ENCODE measurements around the gene TPD52L1.

TPD52L1 gene

GRCh38 chr6:125110056-125110455 is 43.5 kb upstream of the TPD52L1 start:
- Histone ChIP-seq H3K4ac (ENCODE audit: low read depth in 1 of 2, low read length in 2 of 2) (no peak overlapping the region), H3K4me1 (ENCODE audit: control insufficient read depth, insufficient read depth, low read depth, low read length) (no peaks in the 10 kb centered on the region), H3K18ac (ENCODE audit: low read depth in 1 of 2, low read length in 2 of 2) (no peak overlapping the region), H3K27ac (ENCODE audit: low read length, poor library complexity, severe bottlenecking) (no peak overlapping the region), H3K9ac (ENCODE audit: low read length) (no peak overlapping the region), H2BK120ac (ENCODE audit: low read depth, low read length) (no peak overlapping the region), H4K91ac (ENCODE audit: low read length) (no peak overlapping the region), H3K14ac (ENCODE audit: low read length in 2 of 2) (no peak overlapping the region), H3K27me3 (ENCODE audit: control insufficient read depth in 1 of 2, insufficient read depth in 1 of 2, low read length in 2 of 2) (no peaks in the 10 kb centered on the region), H4K8ac (ENCODE audit: low read length) (no peak overlapping the region), H3K9me3 (ENCODE audit: control insufficient read depth, low read length) (peaks cover 37% of the 10 kb centered on the region), H3K23ac (ENCODE audit: low read length in 2 of 2) (no peak overlapping the region), H2AFZ (ENCODE audit: low read depth, low read length) (no peak overlapping the region), H2BK12ac (ENCODE audit: low read length in 2 of 2) (no peak overlapping the region), H3K4me2 (ENCODE audit: low read length, poor library complexity, severe bottlenecking) (no peak overlapping the region), H3K36me3 (ENCODE audit: control insufficient read depth in 1 of 2, insufficient read depth in 2 of 2, low read depth in 1 of 2, low read length in 2 of 2) (no peaks in the 10 kb centered on the region), H3K79me1 (replicated peaks; ENCODE audit: low read length, poor library complexity, severe bottlenecking) (no peaks in the 10 kb centered on the region), H3K4me3 (ENCODE audit: insufficient read depth in 1 of 2, low read depth in 1 of 2, low read length in 2 of 2) (no peak overlapping the region), H2BK15ac (ENCODE audit: low read depth, poor library complexity, severe bottlenecking) (no peak overlapping the region), H2BK5ac (ENCODE audit: low read depth, low read length, poor library complexity, severe bottlenecking) (no peak overlapping the region), H2AK5ac (ENCODE audit: low read length, severe bottlenecking) (no peak overlapping the region)
- WGBS, result no CpG with 5 or more reads among the region's 1 CpG
- DNase-seq, result no peak

DNA sequence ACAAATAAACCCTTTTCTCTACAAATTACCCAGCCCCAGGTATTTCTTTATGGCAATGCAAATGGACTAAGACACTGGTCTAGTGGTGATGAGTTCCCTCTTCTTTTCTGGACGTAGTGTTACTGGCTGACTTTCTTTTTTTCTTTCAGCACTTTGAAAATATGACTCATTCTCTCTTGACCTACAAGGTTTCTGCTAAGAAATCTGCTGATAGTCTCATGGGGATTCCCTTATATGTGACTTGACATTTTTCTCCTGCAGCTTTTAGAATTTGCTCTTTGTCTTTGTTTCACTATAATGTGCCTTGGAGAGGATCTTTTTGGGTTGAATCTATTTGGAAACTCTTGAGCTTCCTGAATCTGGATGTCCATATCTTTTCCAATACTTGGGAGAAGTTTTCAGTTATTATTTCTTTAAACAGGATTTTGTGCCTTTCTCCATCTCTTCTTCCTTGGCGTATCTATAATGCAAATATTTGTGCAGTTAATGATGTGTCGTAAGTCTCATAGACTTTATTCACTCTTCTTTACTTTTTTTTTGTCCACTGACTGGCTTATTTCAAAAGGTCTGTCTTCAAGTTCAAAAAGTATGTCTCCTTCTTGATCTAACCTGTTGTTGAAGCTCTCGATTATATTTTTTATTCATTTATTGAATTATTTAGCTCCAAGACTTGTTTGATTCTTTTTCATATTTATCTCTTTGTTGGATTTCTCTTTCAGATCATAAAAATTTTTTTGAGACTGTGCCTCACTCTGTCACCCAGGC is 42.2 kb upstream of the TPD52L1 start:
- H2AK5ac ChIP-seq (ENCODE audit: low read length, severe bottlenecking), result no peak overlapping the region
- 60% methylated on average over 1 of the region's 4 CpGs for WGBS
- no peak overlapping the region for H3K4ac ChIP-seq (ENCODE audit: low read depth in 1 of 2, low read length in 2 of 2)
- no peak overlapping the region for H3K18ac ChIP-seq (ENCODE audit: low read depth in 1 of 2, low read length in 2 of 2)
- no peak overlapping the region for H2BK15ac ChIP-seq (ENCODE audit: low read depth, poor library complexity, severe bottlenecking)
- no peaks in the 10 kb centered on the region for H3K36me3 ChIP-seq (ENCODE audit: control insufficient read depth in 1 of 2, insufficient read depth in 2 of 2, low read depth in 1 of 2, low read length in 2 of 2)
- H2BK5ac ChIP-seq (ENCODE audit: low read depth, low read length, poor library complexity, severe bottlenecking), result no peak overlapping the region
- no peak overlapping the region for H2BK12ac ChIP-seq (ENCODE audit: low read length in 2 of 2)
- H3K27me3 ChIP-seq (ENCODE audit: control insufficient read depth in 1 of 2, insufficient read depth in 1 of 2, low read length in 2 of 2), result no peaks in the 10 kb centered on the region
- H3K9me3 ChIP-seq (ENCODE audit: control insufficient read depth, low read length), result peaks cover 37% of the 10 kb centered on the region
- H3K9ac ChIP-seq (ENCODE audit: low read length), result no peak overlapping the region
- H3K14ac ChIP-seq (ENCODE audit: low read length in 2 of 2), result no peak overlapping the region
- H3K27ac ChIP-seq (ENCODE audit: low read length, poor library complexity, severe bottlenecking), result no peak overlapping the region
- H3K4me1 ChIP-seq (ENCODE audit: control insufficient read depth, insufficient read depth, low read depth, low read length), result no peaks in the 10 kb centered on the region
- H3K79me1 ChIP-seq (replicated peaks; ENCODE audit: low read length, poor library complexity, severe bottlenecking), result no peaks in the 10 kb centered on the region
- H3K4me2 ChIP-seq (ENCODE audit: low read length, poor library complexity, severe bottlenecking), result no peak overlapping the region
- H4K8ac ChIP-seq (ENCODE audit: low read length), result no peak overlapping the region
- H3K23ac ChIP-seq (ENCODE audit: low read length in 2 of 2), result no peak overlapping the region
- H3K4me3 ChIP-seq (ENCODE audit: insufficient read depth in 1 of 2, low read depth in 1 of 2, low read length in 2 of 2), result peak overlapping the region in 1 of 2 experiments; percentile 25
- H4K91ac ChIP-seq (ENCODE audit: low read length), result no peak overlapping the region
- H2BK120ac ChIP-seq (ENCODE audit: low read depth, low read length), result no peak overlapping the region
- peak; percentile 23 for DNase-seq
- H2AFZ ChIP-seq (ENCODE audit: low read depth, low read length), result no peak overlapping the region

DNA sequence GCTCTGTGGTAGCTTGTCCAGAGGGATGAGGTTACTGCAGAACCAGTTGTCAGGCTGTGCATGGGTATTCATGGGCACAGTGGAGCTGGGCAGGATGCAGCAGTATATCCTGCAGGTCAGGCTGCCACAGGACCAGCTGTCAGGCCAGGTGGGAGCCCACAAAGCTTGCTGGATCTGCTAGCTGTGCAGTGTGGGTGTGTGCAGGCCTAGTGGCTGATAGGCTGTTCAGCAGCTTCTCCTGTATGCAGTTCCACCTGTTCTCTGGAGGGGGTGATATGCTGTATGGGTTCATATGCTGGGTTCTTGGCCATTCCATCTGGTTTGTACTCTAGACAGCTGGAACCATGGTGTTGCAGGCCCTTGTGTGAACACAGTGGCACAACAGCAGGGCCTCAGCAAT is 40.6 kb upstream of the TPD52L1 start:
- no peak overlapping the region for H3K23ac ChIP-seq (ENCODE audit: low read length in 2 of 2)
- no peak overlapping the region for H2BK120ac ChIP-seq (ENCODE audit: low read depth, low read length)
- H3K4ac ChIP-seq (ENCODE audit: low read depth in 1 of 2, low read length in 2 of 2), result no peak overlapping the region
- DNase-seq, result no peak
- H3K18ac ChIP-seq (ENCODE audit: low read depth in 1 of 2, low read length in 2 of 2), result no peak overlapping the region
- H3K4me2 ChIP-seq (ENCODE audit: low read length, poor library complexity, severe bottlenecking), result no peak overlapping the region
- H3K36me3 ChIP-seq (ENCODE audit: control insufficient read depth in 1 of 2, insufficient read depth in 2 of 2, low read depth in 1 of 2, low read length in 2 of 2), result no peaks in the 10 kb centered on the region
- H3K4me1 ChIP-seq (ENCODE audit: control insufficient read depth, insufficient read depth, low read depth, low read length), result no peaks in the 10 kb centered on the region
- no peaks in the 10 kb centered on the region for H3K79me1 ChIP-seq (replicated peaks; ENCODE audit: low read length, poor library complexity, severe bottlenecking)
- no peak overlapping the region for H2AK5ac ChIP-seq (ENCODE audit: low read length, severe bottlenecking)
- no peak overlapping the region for H3K4me3 ChIP-seq (ENCODE audit: insufficient read depth in 1 of 2, low read depth in 1 of 2, low read length in 2 of 2)
- no peak overlapping the region for H4K91ac ChIP-seq (ENCODE audit: low read length)
- peaks cover 37% of the 10 kb centered on the region for H3K9me3 ChIP-seq (ENCODE audit: control insufficient read depth, low read length)
- no peaks in the 10 kb centered on the region for H3K27me3 ChIP-seq (ENCODE audit: control insufficient read depth in 1 of 2, insufficient read depth in 1 of 2, low read length in 2 of 2)
- no peak overlapping the region for H2BK15ac ChIP-seq (ENCODE audit: low read depth, poor library complexity, severe bottlenecking)
- H3K14ac ChIP-seq (ENCODE audit: low read length in 2 of 2), result no peak overlapping the region
- H2BK12ac ChIP-seq (ENCODE audit: low read length in 2 of 2), result no peak overlapping the region
- no peak overlapping the region for H2AFZ ChIP-seq (ENCODE audit: low read depth, low read length)
- no peak overlapping the region for H2BK5ac ChIP-seq (ENCODE audit: low read depth, low read length, poor library complexity, severe bottlenecking)
- H4K8ac ChIP-seq (ENCODE audit: low read length), result no peak overlapping the region
- no peak overlapping the region for H3K9ac ChIP-seq (ENCODE audit: low read length)
- no peak overlapping the region for H3K27ac ChIP-seq (ENCODE audit: low read length, poor library complexity, severe bottlenecking)

DNA sequence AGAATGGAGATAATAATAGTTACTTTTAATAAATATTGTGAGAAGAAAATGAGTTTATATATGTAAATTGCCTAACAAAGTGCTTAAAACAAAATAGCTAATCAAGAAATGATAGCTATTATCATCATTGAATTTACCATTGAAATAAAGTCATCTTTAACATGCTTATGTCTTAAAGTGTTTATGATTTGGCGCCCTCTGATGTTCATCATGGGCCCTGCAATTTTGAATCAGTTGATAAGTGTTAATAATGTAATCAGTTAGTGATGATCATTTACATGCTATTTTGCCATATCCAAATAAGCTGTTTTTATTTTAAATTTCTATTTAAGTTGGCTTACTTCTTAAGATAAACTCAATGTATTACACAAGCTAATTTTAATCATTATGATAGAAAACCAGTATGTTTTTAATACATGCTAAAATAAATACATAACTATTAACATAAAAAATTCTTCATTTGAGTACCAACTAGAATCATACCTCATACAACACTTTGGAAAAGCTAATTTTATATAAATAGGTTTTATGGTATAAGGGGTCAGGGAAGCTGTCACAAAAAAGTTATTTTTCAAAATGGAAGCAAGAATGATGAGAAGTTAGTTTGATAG is 39.2 kb upstream of the TPD52L1 start:
- H3K4ac ChIP-seq (ENCODE audit: low read depth in 1 of 2, low read length in 2 of 2), result no peak overlapping the region
- no peak overlapping the region for H2BK15ac ChIP-seq (ENCODE audit: low read depth, poor library complexity, severe bottlenecking)
- WGBS, result no CpG with 5 or more reads among the region's 1 CpG
- no peak overlapping the region for H3K27ac ChIP-seq (ENCODE audit: low read length, poor library complexity, severe bottlenecking)
- no peaks in the 10 kb centered on the region for H3K27me3 ChIP-seq (ENCODE audit: control insufficient read depth in 1 of 2, insufficient read depth in 1 of 2, low read length in 2 of 2)
- H3K14ac ChIP-seq (ENCODE audit: low read length in 2 of 2), result no peak overlapping the region
- H3K9ac ChIP-seq (ENCODE audit: low read length), result no peak overlapping the region
- H3K36me3 ChIP-seq (ENCODE audit: control insufficient read depth in 1 of 2, insufficient read depth in 2 of 2, low read depth in 1 of 2, low read length in 2 of 2), result no peaks in the 10 kb centered on the region
- H3K79me1 ChIP-seq (replicated peaks; ENCODE audit: low read length, poor library complexity, severe bottlenecking), result no peaks in the 10 kb centered on the region
- no peak overlapping the region for H3K4me3 ChIP-seq (ENCODE audit: insufficient read depth in 1 of 2, low read depth in 1 of 2, low read length in 2 of 2)
- no peak overlapping the region for H3K4me2 ChIP-seq (ENCODE audit: low read length, poor library complexity, severe bottlenecking)
- no peak overlapping the region for H2BK5ac ChIP-seq (ENCODE audit: low read depth, low read length, poor library complexity, severe bottlenecking)
- peaks cover 29% of the 10 kb centered on the region for H3K9me3 ChIP-seq (ENCODE audit: control insufficient read depth, low read length)
- no peak overlapping the region for H2BK12ac ChIP-seq (ENCODE audit: low read length in 2 of 2)
- no peaks in the 10 kb centered on the region for H3K4me1 ChIP-seq (ENCODE audit: control insufficient read depth, insufficient read depth, low read depth, low read length)
- H2AK5ac ChIP-seq (ENCODE audit: low read length, severe bottlenecking), result no peak overlapping the region
- DNase-seq, result peak; percentile 66
- no peak overlapping the region for H2BK120ac ChIP-seq (ENCODE audit: low read depth, low read length)
- H2AFZ ChIP-seq (ENCODE audit: low read depth, low read length), result no peak overlapping the region
- H4K8ac ChIP-seq (ENCODE audit: low read length), result no peak overlapping the region
- H4K91ac ChIP-seq (ENCODE audit: low read length), result no peak overlapping the region
- no peak overlapping the region for H3K18ac ChIP-seq (ENCODE audit: low read depth in 1 of 2, low read length in 2 of 2)
- no peak overlapping the region for H3K23ac ChIP-seq (ENCODE audit: low read length in 2 of 2)

Data from mesenchymal stem cell (in vitro differentiated cells and primary cell).